ENCODE data around the gene RNF181.
A peak's percentile ranks its signal among the peaks of the same experiment; 100 is the strongest.
"Not testable (repeated sequence)": the region's sequence is repeated elsewhere in the genome, so short reads cannot be mapped to it uniquely, and the experiment has no call there.

Gene RNF181

GRCh38 chr2:85611217-85611704 is 15.7 kb downstream of the RNF181 start:
- no peak for DNase-seq
- intact Hi-C loops (cut with DNase I), result no loop called here

- intact Hi-C loops (cut with DNase I), result no loop called here
These were observed 16.4 kb downstream of the RNF181 start, which contains the start of gene C2orf68 for GRCh38 chr2:85611705-85612587. TSS of gene C2orf68 (minus strand) at chr2:85612066. CDS start at chr2:85611984, 82 bp downstream.

GRCh38 chr2:85613717-85614515 is 18.4 kb downstream of the RNF181 start:
- peak in 1 of 10 donors; percentile 24 for DNase-seq
- intact Hi-C loops (cut with DNase I), result no loop called here

More at GRCh38 chr2:85611705-85612587, 16.4 kb downstream of the RNF181 start, which contains the start of gene C2orf68:
- peak; percentile 80 to 98 (median 90) for DNase-seq

- peak in 1 of 10 donors; percentile 27 for DNase-seq
- intact Hi-C loops (cut with DNase I), result not testable (repeated sequence)
These were observed 19.2 kb downstream of the RNF181 start for GRCh38 chr2:85614757-85615156.

- DNase-seq, result peak in 1 of 10 donors; percentile 15
- intact Hi-C loops (cut with DNase I), result no loop called here
These were observed 19.8 kb downstream of the RNF181 start for GRCh38 chr2:85615413-85615728.

- DNase-seq; intact Hi-C loops (cut with DNase I): not testable (repeated sequence)
These were observed 22.2 kb downstream of the RNF181 start for GRCh38 chr2:85617723-85618122.

- intact Hi-C loops (cut with DNase I), result no loop called here
- DNase-seq, result no peak
These were observed 24.1 kb downstream of the RNF181 start for GRCh38 chr2:85619617-85620016.

- intact Hi-C loops (cut with DNase I), result no loop called here
- DNase-seq, result no peak
These were observed 25.8 kb downstream of the RNF181 start for GRCh38 chr2:85621338-85621737.

- no peak for DNase-seq
- intact Hi-C loops (cut with DNase I), result no loop called here
These were observed 28.4 kb downstream of the RNF181 start for GRCh38 chr2:85623991-85624390.

GRCh38 chr2:85628658-85629057 is 33.1 kb downstream of the RNF181 start:
- intact Hi-C loops (cut with DNase I), result no loop called here
- no peak for DNase-seq

GRCh38 chr2:85631316-85631715 is 35.8 kb downstream of the RNF181 start:
- intact Hi-C loops (cut with DNase I), result loop anchor here (10.0 kb wide), 1 partner anchor 473 kb away; the partner anchor contains the start of genes POLR1A and PTCD3
- DNase-seq, result no peak

GRCh38 chr2:85635011-85635410 is 39.5 kb downstream of the RNF181 start:
- intact Hi-C loops (cut with DNase I), result loop anchor here (10.0 kb wide), 1 partner anchor 470 kb away; the partner anchor contains the start of genes POLR1A and PTCD3
- DNase-seq, result no peak

GRCh38 chr2:85635636-85636035 is 40.1 kb downstream of the RNF181 start:
- intact Hi-C loops (cut with DNase I), result loop anchor here (2.0 to 10.0 kb wide), 2 partner anchors 179 to 469 kb away; partner anchors contain the start of genes POLR1A and PTCD3
- DNase-seq, result no peak

- intact Hi-C loops (cut with DNase I), result no loop called here
- no peak for DNase-seq
These were observed 47.2 kb downstream of the RNF181 start for GRCh38 chr2:85642725-85643124.

GRCh38 chr2:85644909-85645308 is 49.4 kb downstream of the RNF181 start:
- intact Hi-C loops (cut with DNase I), result no loop called here
- no peak for DNase-seq

- intact Hi-C loops (cut with DNase I), result no loop called here
- no peak for DNase-seq
These were observed 50.6 kb downstream of the RNF181 start for GRCh38 chr2:85646166-85646565.
